H1 (cell line): ENCODE measurements around the gene FSD1L. TPM values are rescaled to one million over a fixed set of nuclear protein-coding genes. Genes with fewer than 3 reads are reported as not detected.

ENCODE experiments used
- CTCF ChIA-PET: fragments of 300-600 bp; sonication (Branson Sonifier 250); formaldehyde crosslinking; loops from one replicate; lab custom pipeline; 2021; ENCODE audit not compliant: partially characterized antibody; lab: Charles Lee
- POLR2A ChIA-PET: fragments of 300-600 bp; sonication (Branson Sonifier 250); formaldehyde crosslinking; loops from one replicate; lab custom pipeline; 2021; ENCODE audit warnings: inconsistent platforms; ENCODE audit not compliant: partially characterized antibody; lab: Charles Lee
- DNase-seq, 2 experiments: peaks; one replicate each; pipeline versions ENCODE4 v3.0.0 to v3.0.0-alpha.2; 2010 to 2022; ENCODE audit warnings: low spot score in 2 of 2, low read depth in 1 of 2, mixed read lengths in 1 of 2
- FAIRE-seq: peaks from 2 replicates; lab custom pipeline; 2011; peaks lifted over from hg19 to GRCh38; lab: Jason Lieb, UNC
- H2AFZ ChIP-seq: 2 replicates; pipeline ENCODE4 v1.8.1; 2012; ENCODE audit warnings: low read length, inconsistent platforms
- H2AK5ac ChIP-seq: 2 replicates; pipeline ENCODE4 v1.6.1; 2013; ENCODE audit warnings: low read depth, low read length
- H2BK120ac ChIP-seq: replicated peaks from 2 replicates; pipeline ENCODE3; 2013; ENCODE audit warnings: low read depth, low read length, inconsistent platforms
- H2BK12ac ChIP-seq: 2 replicates; pipeline ENCODE4 v1.6.1; 2013; ENCODE audit warnings: low read depth, low read length
- H2BK15ac ChIP-seq: 2 replicates; pipeline ENCODE4 v1.6.1; 2013; ENCODE audit warnings: low read length
- H2BK20ac ChIP-seq: 2 replicates; pipeline ENCODE4 v1.6.1; 2013; ENCODE audit warnings: low read length
- H2BK5ac ChIP-seq: 2 replicates; pipeline ENCODE4 v1.6.1; 2013; ENCODE audit warnings: low read depth, low read length
- H3K14ac ChIP-seq: 2 replicates; pipeline ENCODE4 v1.6.1; 2013; ENCODE audit warnings: inconsistent platforms; ENCODE audit not compliant: insufficient read length
- H3K18ac ChIP-seq: 2 replicates; pipeline ENCODE4 v1.6.1; 2013; ENCODE audit warnings: low read length; ENCODE audit errors: extremely low read depth
- H3K23ac ChIP-seq: 2 replicates; pipeline ENCODE4 v1.6.1; 2013; ENCODE audit warnings: inconsistent platforms; ENCODE audit not compliant: insufficient read length
- H3K23me2 ChIP-seq: 2 replicates; pipeline ENCODE4 v1.6.1; 2013; ENCODE audit warnings: low read depth, low read length
- H3K27ac ChIP-seq: 2 replicates; pipeline ENCODE4 v1.6.1; 2011; ENCODE audit warnings: low read depth, low read length, inconsistent platforms
- H3K27me3 ChIP-seq, 4 experiments: replicated peaks in 1 of 4; 1 replicate in 1 of 4; 2 replicates in 3 of 4; pipeline versions ENCODE4 v1.6.1 to v1.8.1; 2011 to 2013; ENCODE audit warnings: low read length in 3 of 4, mild to moderate bottlenecking in 3 of 4, inconsistent platforms in 2 of 4, mixed read lengths in 2 of 4, moderate library complexity in 1 of 4; ENCODE audit not compliant: control insufficient read depth in 3 of 4, insufficient read depth in 3 of 4; ENCODE audit errors: extremely low read depth in 1 of 4
- H3K36me3 ChIP-seq, 4 experiments: 2 replicates each; pipeline versions ENCODE4 v1.6.1 to v1.8.1; 2011 to 2013; ENCODE audit warnings: mild to moderate bottlenecking in 4 of 4, low read length in 3 of 4, moderate library complexity in 2 of 4, control low read depth in 1 of 4, inconsistent platforms in 1 of 4; ENCODE audit not compliant: insufficient read depth in 4 of 4, control insufficient read depth in 2 of 4
- H3K4ac ChIP-seq: replicated peaks from 2 replicates; pipeline ENCODE3; 2013; ENCODE audit warnings: low read length, low read depth, mixed read lengths, inconsistent platforms; ENCODE audit not compliant: insufficient read length
- H3K4me1 ChIP-seq, 4 experiments: replicated peaks in 1 of 4; 1 replicate in 1 of 4; 2 replicates in 3 of 4; pipeline versions ENCODE4 v1.6.1 to v1.8.1; 2011 to 2013; ENCODE audit warnings: low read length in 3 of 4, inconsistent platforms in 2 of 4, mixed read lengths in 1 of 4; ENCODE audit not compliant: insufficient read depth in 4 of 4, control insufficient read depth in 3 of 4
- H3K4me2 ChIP-seq, 2 experiments: 2 replicates each; pipeline versions ENCODE4 v1.6.1 to v1.8.1; 2011 to 2013; ENCODE audit warnings: low read depth in 2 of 2, low read length in 2 of 2, control low read depth in 1 of 2, inconsistent platforms in 1 of 2, mild to moderate bottlenecking in 1 of 2; ENCODE audit not compliant: insufficient read depth in 1 of 2
- H3K4me3 ChIP-seq, 4 experiments: fragments of 200-600, 300-600 bp in 1 of 4; sonication (generic), shearing (Covaris generic), sonication (Bioruptor Twin) in 1 of 4; 2 replicates each; pipeline versions ENCODE4 v1.5.1 to v1.8.1; 2011 to 2016; ENCODE audit warnings: low read length in 4 of 4, low read depth in 3 of 4, control low read depth in 2 of 4, inconsistent platforms in 2 of 4, mild to moderate bottlenecking in 2 of 4, mixed read lengths in 1 of 4, moderate library complexity in 1 of 4; ENCODE audit not compliant: insufficient read depth in 2 of 4; ENCODE audit errors: extremely low read depth in 1 of 4
- H3K56ac ChIP-seq: replicated peaks from 2 replicates; pipeline ENCODE3; 2013; ENCODE audit warnings: low read depth, mild to moderate bottlenecking, mixed read lengths, low read length, inconsistent platforms; ENCODE audit not compliant: insufficient read length
- H3K79me1 ChIP-seq: 2 replicates; pipeline ENCODE4 v1.6.1; 2013; ENCODE audit warnings: low read depth, low read length, control low read depth
- H3K79me2 ChIP-seq, 2 experiments: 2 replicates each; pipeline versions ENCODE4 v1.6.1 to v1.8.1; 2012 to 2013; ENCODE audit warnings: low read length in 2 of 2, mild to moderate bottlenecking in 2 of 2, inconsistent platforms in 1 of 2; ENCODE audit not compliant: insufficient read depth in 2 of 2, control insufficient read depth in 1 of 2
- H3K9ac ChIP-seq, 4 experiments: replicated peaks in 1 of 4; 1 replicate in 1 of 4; 2 replicates in 3 of 4; pipeline versions ENCODE4 v1.6.1 to v1.8.1; 2011 to 2013; ENCODE audit warnings: low read depth in 3 of 4, low read length in 3 of 4, control low read depth in 2 of 4, mild to moderate bottlenecking in 2 of 4, moderate library complexity in 2 of 4, inconsistent platforms in 1 of 4; ENCODE audit errors: extremely low read depth in 1 of 4
- H3K9me3 ChIP-seq, 2 experiments: 2 replicates each; pipeline versions ENCODE4 v1.6.1 to v1.8.1; 2012 to 2013; ENCODE audit warnings: mild to moderate bottlenecking in 2 of 2, moderate library complexity in 2 of 2, control low read depth in 1 of 2, inconsistent platforms in 1 of 2, low read depth in 1 of 2, low read length in 1 of 2, mixed read lengths in 1 of 2; ENCODE audit not compliant: insufficient read depth in 2 of 2
- H4K20me1 ChIP-seq, 2 experiments: replicated peaks in 1 of 2; 2 replicates each; pipeline versions ENCODE3 to v1.8.1; 2011 to 2013; ENCODE audit warnings: inconsistent platforms in 2 of 2, low read length in 2 of 2, mild to moderate bottlenecking in 1 of 2; ENCODE audit not compliant: insufficient read depth in 2 of 2, control insufficient read depth in 1 of 2
- H4K5ac ChIP-seq: 2 replicates; pipeline ENCODE4 v1.6.1; 2013; ENCODE audit warnings: low read length, low read depth, mixed read lengths, inconsistent platforms; ENCODE audit not compliant: insufficient read length
- H4K8ac ChIP-seq: 2 replicates; pipeline ENCODE4 v1.8.0; 2013; ENCODE audit warnings: mild to moderate bottlenecking, moderate library complexity, low read length, inconsistent platforms; ENCODE audit not compliant: insufficient read depth; ENCODE audit errors: extremely low read depth
- H4K91ac ChIP-seq: replicated peaks from 2 replicates; pipeline ENCODE3; 2013; ENCODE audit warnings: low read length, mixed read lengths, inconsistent platforms; ENCODE audit not compliant: insufficient read length
- EP300 ChIP-seq, 2 experiments: IDR thresholded peaks; 1 replicate in 1 of 2; 2 replicates in 1 of 2; pipeline ENCODE4 v1.6.1; 2011 to 2012; ENCODE audit warnings: low read depth in 2 of 2, low read length in 2 of 2, mild to moderate bottlenecking in 2 of 2, borderline replicate concordance in 1 of 2, inconsistent platforms in 1 of 2, moderate library complexity in 1 of 2
- HDAC2 ChIP-seq, 2 experiments: fragments of 300-600 bp in 1 of 2; sonication (generic) in 1 of 2; IDR thresholded peaks; 2 replicates each; pipeline ENCODE4 v1.6.1; 2011 to 2012; ENCODE audit warnings: low read depth in 2 of 2, low read length in 2 of 2, mild to moderate bottlenecking in 2 of 2, moderate library complexity in 2 of 2, borderline replicate concordance in 1 of 2, inconsistent platforms in 1 of 2
- MAX ChIP-seq: IDR thresholded peaks from 2 replicates; pipeline ENCODE4 v1.6.1; 2012; ENCODE audit warnings: inconsistent platforms
- RNF2 ChIP-seq: fragments of 200-900, 300-1000 bp; sonication (generic); IDR thresholded peaks from 2 replicates; pipeline ENCODE4 v1.7.1; 2016; ENCODE audit warnings: borderline replicate concordance, low read depth, mild to moderate bottlenecking, antibody characterized with exemption, low read length; ENCODE audit not compliant: poor library complexity, severe bottlenecking; ENCODE audit errors: missing control alignments
- SAP30 ChIP-seq: fragments of 300-600 bp; sonication (generic); IDR thresholded peaks from 2 replicates; pipeline ENCODE4 v1.7.1; 2012; ENCODE audit warnings: low read length, moderate library complexity, mild to moderate bottlenecking, inconsistent platforms; ENCODE audit not compliant: insufficient read depth, insufficient replicate concordance
- SIN3A ChIP-seq, 2 experiments: IDR thresholded peaks in 1 of 2; conservative IDR thresholded peaks in 1 of 2; 2 replicates each; pipeline ENCODE4 v1.6.1; 2011 to 2012; ENCODE audit warnings: low read length in 2 of 2, improper control_type of control experiment in 1 of 2, low read depth in 1 of 2, mild to moderate bottlenecking in 1 of 2
- WGBS, 2 experiments: shearing (Covaris generic) in 1 of 2; methylation state at CpG; one replicate each; pipeline versions ENCODE4 v1.1.6 to v1.1.7; 2013 to 2015; ENCODE audit warnings: low lambda C conversion rate in 2 of 2, mixed read lengths in 2 of 2, inconsistent platforms in 1 of 2, low coverage in 1 of 2, missing lambda C conversion rate in 1 of 2; ENCODE audit not compliant: insufficient replicate concordance in 2 of 2, insufficient coverage in 1 of 2, insufficient read length in 1 of 2; ENCODE audit errors: extremely low coverage in 1 of 2, missing lambda C conversion rate in 1 of 2; 5-methylcytosine and 5-hydroxymethylcytosine counted together
- polyA plus RNA-seq, 7 experiments: library from polyadenylated mRNA; depleted of rRNA in 3 of 7; stranded (reverse) in 5 of 7; unstranded in 2 of 7; fragments of >200 nt in 5 of 7; fragments of 200-250 nt in 2 of 7; gene quantifications; 1 replicate in 5 of 7; 2 replicates in 1 of 7; 4 replicates in 1 of 7; pipeline versions ENCODE4 v1.2.1 to v1.2.3, GENCODE V29; 2011 to 2013; ENCODE audit warnings: missing spikeins in 2 of 7, mixed read lengths in 2 of 7
- total RNA-seq: library from RNA; stranded (reverse); fragmentation: NEBNext Ultra II Directional; extraction: Animal tissue kit (Norgen Biotek cat#: 25700); gene quantifications from 2 replicates; pipeline ENCODE4 v1.2.1, GENCODE V29; 2021

FSD1L gene
- total and polyA plus RNA-seq, 2 of the 8 experiments (the other 6 are each of a cell fraction or from before 2014, with no cell fraction given) = 0.91 to 4.8 TPM

- Histone ChIP-seq H3K9ac (no peak overlapping the region), H2BK5ac (no peak overlapping the region), H2AFZ (peak overlapping the region; percentile 34; the same call in 1 of the 2 replicates), H3K9me3 (peaks cover 4 to 5% of the 10 kb centered on the region in 2 experiments; a peak in 2 of 4 replicates), H4K8ac (no peak overlapping the region; the same call in 1 of the 2 replicates), H3K79me1 (no peaks in the 10 kb centered on the region), H3K56ac (no peak overlapping the region), H3K23ac (no peak overlapping the region), H3K27me3 (no peaks in the 10 kb centered on the region), H3K4me2 (peak overlapping the region; percentile 4 to 57; a peak in 3 of 4 replicates), H3K4me1 (peaks cover 0 to 14% (median 6%) of the 10 kb centered on the region in 4 experiments; a peak in 6 of 7 replicates), H3K23me2 (peaks cover 2% of the 10 kb centered on the region; the same call in 1 of the 2 replicates), H3K4me3 (peak overlapping the region in 2 of 4 experiments; percentile 20 to 45; a peak in 2 of 8 replicates), H3K36me3 (no peaks in the 10 kb centered on the region), H3K4ac (no peak overlapping the region), H3K18ac (no peak overlapping the region), H3K79me2 (no peaks in the 10 kb centered on the region), H2BK12ac (no peak overlapping the region), H3K14ac (no peak overlapping the region), H2BK20ac (peak overlapping the region; percentile 21; the same call in 1 of the 2 replicates), H2BK15ac (no peak overlapping the region), H4K91ac (no peak overlapping the region), H2BK120ac (no peak overlapping the region), H4K5ac (no peak overlapping the region), H4K20me1 (no peaks in the 10 kb centered on the region), H2AK5ac (no peak overlapping the region), H3K27ac (no peak overlapping the region)
- DNase-seq (peak in 1 of 2 experiments; percentile 83), FAIRE-seq (peak; percentile 95)
- ChIA-PET CTCF (interaction anchor here (0.6 to 6.0 kb wide), 60 partner anchors 9 to 637 kb away, joined by 3 to 29 read pairs (median 4); no protein-coding TSS in a partner anchor), POLR2A (interaction anchor here (0.6 to 2.2 kb wide), 3 partner anchors 26 to 552 kb away, joined by 3 to 8 read pairs (median 5); partner anchors contain the start of gene SLC44A1)
- 7% methylated on average over 6 of the region's 6 CpGs; no CpG with 5 or more reads in 1 of the 2 experiments for WGBS, 2 experiments
- peak in 1 of 2 experiments; percentile 13; a peak in 1 of 4 replicates for TF ChIP-seq HDAC2 (IDR thresholded peaks at IDR 0.05; ENCODE audit: borderline replicate concordance in 1 of 2, low read depth in 2 of 2, low read length in 2 of 2)
- 0 out of 3 replicates have a peak, but pooled peaks of 1 of the 2 experiments have one; percentile 28 for TF ChIP-seq EP300 (IDR thresholded peaks at IDR 0.05; ENCODE audit: borderline replicate concordance in 1 of 2, low read depth in 2 of 2, low read length in 2 of 2)
- no peak for TF ChIP-seq RNF2
- no peak for TF ChIP-seq SAP30
- TF ChIP-seq MAX = peak; percentile 65; the same call in 1 of the 2 replicates
- TF ChIP-seq SIN3A (conservative IDR thresholded peaks at IDR 0.05 in 1 of 2, IDR thresholded peaks at IDR 0.05 in 1 of 2; ENCODE audit: low read depth in 1 of 2, low read length in 2 of 2) = 0 out of 4 replicates have a peak, but pooled peaks of 1 of the 2 experiments have one; percentile 34
Measured at GRCh38 chr9:105414947-105415661, 32.7 kb upstream of the FSD1L start.
